Fibroblast of lung (primary cell): ENCODE results near the gene CYP4A11.

ENCODE experiments used
- EZH2 ChIP-seq: IDR thresholded peaks from 2 replicates; pipeline ENCODE4 v1.5.1; 2012; ENCODE audit warnings: low read length, control low read depth, mild to moderate bottlenecking; ENCODE audit errors: missing control alignments
- TF ChIP-seq, protein P1 (sequence below), 2 donors: IDR thresholded peaks in 1 of 2; conservative IDR thresholded peaks in 1 of 2; 1 replicate in 1 of 2; 2 replicates in 1 of 2; pipeline ENCODE4 v1.5.1; 2011 to 2012; ENCODE audit warnings: low read length in 2 of 2, control low read depth in 1 of 2, inconsistent platforms in 1 of 2, low read depth in 1 of 2, mild to moderate bottlenecking in 1 of 2

DNA sequence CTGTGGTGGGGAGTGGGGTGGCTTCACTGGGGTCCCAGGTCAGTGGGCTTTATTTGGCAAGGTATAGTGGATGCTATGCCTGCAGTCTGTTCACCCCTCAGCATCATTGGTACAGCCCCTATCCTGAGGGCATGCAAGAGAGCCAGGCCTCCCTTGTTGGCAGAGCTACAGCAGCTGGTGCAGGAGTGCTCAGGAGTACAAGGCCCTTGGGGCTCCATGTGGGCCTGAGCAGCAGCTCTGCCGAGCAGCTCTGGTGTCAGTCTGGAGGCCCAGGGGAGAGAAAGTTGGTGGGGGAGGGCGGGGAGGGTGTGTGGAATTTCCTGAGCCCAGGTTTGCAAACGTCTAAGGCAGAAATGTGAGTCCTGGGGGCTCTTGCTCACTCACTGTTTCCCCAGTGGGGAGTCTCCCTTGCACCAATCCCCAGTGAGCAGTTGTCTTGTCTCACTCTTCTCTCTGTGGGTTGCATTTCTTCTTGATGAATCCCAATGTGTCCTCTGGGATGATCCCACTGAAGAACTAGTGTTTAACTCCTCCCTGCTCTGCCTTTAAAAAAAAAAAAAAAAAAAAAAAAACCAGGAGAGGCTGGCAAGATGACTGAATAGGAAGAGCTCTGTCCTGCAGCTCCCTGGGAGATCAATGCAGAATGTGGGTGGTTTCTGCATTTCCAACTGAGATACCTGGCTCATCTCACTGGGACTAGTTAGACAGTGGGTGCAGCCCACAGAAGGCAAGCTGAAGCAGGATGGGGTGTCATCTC is 42.7 kb upstream of the CYP4A11 start:
- TF ChIP-seq, protein P1, sequence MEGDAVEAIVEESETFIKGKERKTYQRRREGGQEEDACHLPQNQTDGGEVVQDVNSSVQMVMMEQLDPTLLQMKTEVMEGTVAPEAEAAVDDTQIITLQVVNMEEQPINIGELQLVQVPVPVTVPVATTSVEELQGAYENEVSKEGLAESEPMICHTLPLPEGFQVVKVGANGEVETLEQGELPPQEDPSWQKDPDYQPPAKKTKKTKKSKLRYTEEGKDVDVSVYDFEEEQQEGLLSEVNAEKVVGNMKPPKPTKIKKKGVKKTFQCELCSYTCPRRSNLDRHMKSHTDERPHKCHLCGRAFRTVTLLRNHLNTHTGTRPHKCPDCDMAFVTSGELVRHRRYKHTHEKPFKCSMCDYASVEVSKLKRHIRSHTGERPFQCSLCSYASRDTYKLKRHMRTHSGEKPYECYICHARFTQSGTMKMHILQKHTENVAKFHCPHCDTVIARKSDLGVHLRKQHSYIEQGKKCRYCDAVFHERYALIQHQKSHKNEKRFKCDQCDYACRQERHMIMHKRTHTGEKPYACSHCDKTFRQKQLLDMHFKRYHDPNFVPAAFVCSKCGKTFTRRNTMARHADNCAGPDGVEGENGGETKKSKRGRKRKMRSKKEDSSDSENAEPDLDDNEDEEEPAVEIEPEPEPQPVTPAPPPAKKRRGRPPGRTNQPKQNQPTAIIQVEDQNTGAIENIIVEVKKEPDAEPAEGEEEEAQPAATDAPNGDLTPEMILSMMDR (conservative IDR thresholded peaks at IDR 0.05 in 1 of 2, IDR thresholded peaks at IDR 0.05 in 1 of 2; ENCODE audit: low read depth in 1 of 2, low read length in 2 of 2), result no peak
- no peak for TF ChIP-seq EZH2
